Heart left ventricle (tissue), 16 donors: ENCODE results near the gene XAB2. TPM values are rescaled to one million over a fixed set of nuclear protein-coding genes. Genes with fewer than 3 reads are reported as not detected.

Experiments
- ATAC-seq, 4 donors: fragments of 200-7000 bp; cut with Tn5 transposase; one replicate each; pipeline ENCODE4 v1.9.1; 2020 to 2022; ENCODE audit warnings: moderate library complexity in 4 of 4, mild to moderate bottlenecking in 3 of 4, moderate number of reproducible peaks in 1 of 4
- DNase-seq, 5 donors: peaks; one replicate each; pipeline ENCODE4 v3.0.0-alpha.2; 2020
- H3K27ac ChIP-seq, 12 donors: fragments of 200-600 bp; sonication (generic) in 4 of 12; one replicate each; pipeline versions ENCODE4 v1.5.0 to v1.8.0; 2016 to 2022; ENCODE audit warnings: mild to moderate bottlenecking in 2 of 12
- H3K27me3 ChIP-seq, 9 donors: fragments of 200-600 bp; sonication (generic) in 2 of 9; one replicate each; pipeline versions ENCODE4 v1.5.1 to v1.8.0; 2016 to 2022; ENCODE audit warnings: mild to moderate bottlenecking in 3 of 9
- H3K36me3 ChIP-seq, 9 donors: fragments of 200-600 bp; sonication (generic) in 2 of 9; one replicate each; pipeline versions ENCODE4 v1.5.0 to v1.8.0; 2018 to 2022; ENCODE audit warnings: mild to moderate bottlenecking in 2 of 9
- H3K4me1 ChIP-seq, 12 donors: fragments of 200-600 bp; sonication (generic) in 4 of 12; one replicate each; pipeline versions ENCODE4 v1.5.0 to v1.8.0; 2016 to 2022; ENCODE audit warnings: mild to moderate bottlenecking in 3 of 12
- H3K4me3 ChIP-seq, 12 donors: fragments of 200-600 bp; sonication (generic) in 4 of 12; one replicate each; pipeline versions ENCODE4 v1.5.0 to v1.8.0; 2017 to 2022; ENCODE audit warnings: mild to moderate bottlenecking in 9 of 12, moderate library complexity in 4 of 12
- H3K9me3 ChIP-seq, 12 donors: fragments of 200-600 bp; sonication (generic) in 4 of 12; one replicate each; pipeline versions ENCODE4 v1.5.0 to v1.8.0; 2016 to 2022; ENCODE audit warnings: mild to moderate bottlenecking in 1 of 12
- CTCF ChIP-seq, 12 donors: fragments of 200-600 bp; sonication (generic) in 4 of 12; IDR thresholded peaks; one replicate each; pipeline versions ENCODE4 v1.5.0 to v1.8.0; 2018 to 2022; ENCODE audit warnings: antibody characterized with exemption in 12 of 12, mild to moderate bottlenecking in 5 of 12
- POLR2A ChIP-seq, 2 donors: fragments of 450-650 bp; IDR thresholded peaks; one replicate each; pipeline ENCODE4 v1.6.1; 2017; ENCODE audit warnings: antibody characterized with exemption in 2 of 2, mild to moderate bottlenecking in 2 of 2, moderate library complexity in 2 of 2
- WGBS, 4 donors: extraction: QIAGEN DNeasy Blood & Tissue Kit in 2 of 4; methylation state at CpG; one replicate each; pipeline versions ENCODE4 v1.1.5 to v1.1.7; 2013 to 2018; 5-methylcytosine and 5-hydroxymethylcytosine counted together
- intact Hi-C, 10 donors: fragments of 100-400 bp; cut with DNase I; formaldehyde crosslinking; loops; one replicate each; pipeline versions ENCODE4 v1.11.1 to v1.14.2; 2022
- microRNA-seq, 4 donors: library from miRNA; unstranded; fragments of <30 nt; microRNA quantifications; one replicate each; pipeline versions ENCODE4 to v1.2.0, GENCODE V29; 2017 to 2020
- polyA plus RNA-seq, 2 donors: library from polyadenylated mRNA; stranded (reverse); fragments of 200-250 nt; gene quantifications; one replicate each; pipeline ENCODE4 v1.2.3, GENCODE V29; 2013
- total RNA-seq, 9 donors: library from RNA; depleted of rRNA in 2 of 9; stranded (reverse); fragments of >200 nt in 2 of 9; fragmentation: NEBNext Ultra II Directional in 3 of 9; extraction: Animal tissue kit (Norgen Biotek cat#: 25700) in 3 of 9; gene quantifications; one replicate each; pipeline versions ENCODE4 v1.1.0 to v1.2.4, GENCODE V29; 2016 to 2023
- donor health status: ischemic (EF 13 %, LVEDD 7.1; RV severe dilation, severe dysfunction).
- donor health status: healthy with polysubstance abuse.
- donor health status: DM: no; HTN: yes; CAD: no.
- donor health status: DM: no; HTN: no; CAD: no.
- donor health status: ischemic (EF 25% LVEDD 6.9; RV normal size, moderate dysfunction).
- donor health status: ischemic (EF 25% LVEDD 5.7; RV mildly dilated, moderate dysfunction).
- donor health status: healthy.
- donor health status: DM: yes; HTN: yes; CAD: no.
- donor health status: ischemic (EF 35%, LVEDD 5.7; RV mildly dilated, moderate dysfunction).
- donor health status: nonischemic (EF 11% LVEDD 7.7; RV severe dilation, severe dysfunction).
- donor health status: DM: yes; HTN: yes; CAD: no.
- donor health status: PGD.
- donor health status: ischemic (EF 29% LVEDD 5.4; RV normal size, mild dysfunction).
- donor health status: nonischemic (EF 23%, LVEDD 6.1; RV moderate dilation, normal function).

XAB2 gene
- total and polyA plus RNA-seq, 11 donors: 16.3 to 36.2 (median 23.6) TPM

DNA sequence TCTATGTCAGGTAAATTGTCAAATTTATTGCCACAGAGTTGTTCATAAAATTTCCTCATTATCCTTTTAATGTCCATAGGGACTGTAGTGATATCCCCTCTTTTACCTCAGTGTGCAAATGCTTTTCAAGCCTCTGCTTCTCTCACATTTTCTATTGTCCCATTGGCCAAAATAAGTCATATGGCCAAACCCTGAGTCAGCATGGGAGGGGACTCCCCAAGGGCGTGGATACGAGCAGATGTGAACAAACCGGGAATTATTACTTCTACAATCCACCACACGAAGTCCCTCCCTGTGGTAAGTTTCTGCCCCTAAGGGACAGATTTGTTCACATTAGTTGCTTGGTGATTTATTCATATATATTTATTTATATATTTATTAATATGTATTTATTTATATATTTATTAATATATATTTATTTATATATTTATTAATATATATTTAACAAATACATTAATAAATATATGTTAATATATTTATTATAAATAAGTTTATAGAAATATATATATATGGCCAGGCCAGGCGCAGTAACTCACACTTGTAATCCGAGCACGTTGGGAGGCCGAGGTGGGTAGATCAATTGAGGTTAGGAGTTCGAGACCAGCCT lies 53.8 kb downstream of the XAB2 start:
- no peak for TF ChIP-seq CTCF (IDR thresholded peaks at IDR 0.05)
- TF ChIP-seq POLR2A (IDR thresholded peaks at IDR 0.05): no peak
- Histone ChIP-seq H3K27me3 (no peaks in the 10 kb centered on the region), H3K4me1 (no peaks in the 10 kb centered on the region), H3K9me3 (no peaks in the 10 kb centered on the region), H3K27ac (no peak overlapping the region), H3K36me3 (no peaks in the 10 kb centered on the region), H3K4me3 (no peak overlapping the region)
- no peak for DNase-seq
- WGBS, 4 donors: 77 to 82% (median 78%) methylated on average over 9 of the region's 9 CpGs
- intact Hi-C loops: no loop called here
- no peak for ATAC-seq

DNA sequence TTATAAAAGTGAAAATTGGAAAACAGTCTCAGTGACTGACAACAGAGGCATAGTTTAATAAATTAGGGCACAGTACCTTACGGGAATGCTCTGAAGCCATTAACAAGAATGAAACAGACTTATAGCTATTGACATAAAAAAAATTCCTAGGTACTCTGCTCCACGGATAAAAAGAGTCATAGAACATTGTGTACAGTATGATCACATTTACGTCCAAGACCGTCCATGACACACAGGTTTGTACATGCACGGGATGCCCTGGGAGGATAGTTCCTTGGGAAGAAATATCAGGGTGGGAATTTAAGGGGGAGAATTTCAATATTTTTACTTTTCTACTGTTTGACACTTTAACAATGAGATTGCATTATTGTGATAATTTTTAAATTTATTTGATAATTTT lies 58.6 kb downstream of the XAB2 start:
- Histone ChIP-seq H3K36me3 (no peaks in the 10 kb centered on the region), H3K9me3 (no peaks in the 10 kb centered on the region), H3K27ac (no peak overlapping the region), H3K4me3 (no peak overlapping the region), H3K4me1 (no peaks in the 10 kb centered on the region), H3K27me3 (no peaks in the 10 kb centered on the region)
- intact Hi-C loops: loop anchor here in 1 of 10 donors (5.0 kb wide), 1 partner anchor 107 kb away; the partner anchor contains the start of gene MCEMP1
- TF ChIP-seq CTCF (IDR thresholded peaks at IDR 0.05) (no peak), POLR2A (IDR thresholded peaks at IDR 0.05) (no peak)
- 77 to 84% (median 81%) methylated on average over 5 of the region's 5 CpGs for WGBS, 4 donors
- ATAC-seq (no peak), DNase-seq (no peak)

Small RNAs within 50 kb of the gene (microRNA-seq; reads per million reads assigned to microRNA genes)
- gene MIR6792: 0 to 0.77 (median 0) reads per million in 4 donors

Other genes with a start within 250 kb of the XAB2 start
- 1 to 10 TPM in 8 of 9 donors, under 1 TPM in 1; 0.93 to 2.9 (median 1.5) TPM for gene PEX11G, start 140.5 kb downstream of the XAB2 start, total RNA-seq
- gene PEX11G, start 140.5 kb downstream of the XAB2 start, polyA plus RNA-seq: 1 to 10 TPM in 1 of 2 donors, under 1 TPM in 1; 0.55 to 3.4 TPM
- 100 to 1,000 TPM in 1 of 9 donors, 10 to 100 TPM in 8; 62.8 to 128 (median 74.4) TPM for gene ZNF358, start 113.4 kb downstream of the XAB2 start, total RNA-seq
- 100 to 1,000 TPM in 1 of 2 donors, 10 to 100 TPM in 1; 49.3 to 159 TPM for gene ZNF358, start 113.4 kb downstream of the XAB2 start, polyA plus RNA-seq
- 10 to 100 TPM; 12.1 to 49.7 (median 14.9) TPM for gene MCOLN1, start 106.9 kb downstream of the XAB2 start, total RNA-seq
- 10 to 100 TPM; 24.6 to 25.2 TPM for gene MCOLN1, start 106.9 kb downstream of the XAB2 start, polyA plus RNA-seq
- gene PNPLA6, start 93.8 kb downstream of the XAB2 start, total RNA-seq: 100 to 1,000 TPM in 1 of 9 donors, 10 to 100 TPM in 8; 41.4 to 105 (median 49.9) TPM
- gene PNPLA6, start 93.8 kb downstream of the XAB2 start, polyA plus RNA-seq: 10 to 100 TPM; 35.6 to 51.1 TPM
- gene CAMSAP3, start 33.7 kb downstream of the XAB2 start, total RNA-seq: 1 to 10 TPM in 3 of 9 donors, under 1 TPM in 6; 0.25 to 3.7 (median 0.83) TPM
- under 1 TPM; 0.04 to 0.34 TPM for gene CAMSAP3, start 33.7 kb downstream of the XAB2 start, polyA plus RNA-seq
- gene PET100, start 248 bp upstream of the XAB2 start, total RNA-seq: 100 to 1,000 TPM in 7 of 9 donors, 10 to 100 TPM in 2; 22.3 to 185 (median 136) TPM
- gene PET100, start 248 bp upstream of the XAB2 start, polyA plus RNA-seq: 100 to 1,000 TPM in 1 of 2 donors, 10 to 100 TPM in 1; 55.4 to 405 TPM
- 1 to 10 TPM in 7 of 9 donors, under 1 TPM in 2; 0.54 to 3.0 (median 1.3) TPM for gene PCP2, start 4.2 kb upstream of the XAB2 start, total RNA-seq
- gene PCP2, start 4.2 kb upstream of the XAB2 start, polyA plus RNA-seq: under 1 TPM; 0.62 to 0.65 TPM
- 10 to 100 TPM in 2 of 9 donors, 1 to 10 TPM in 7; 1.2 to 46.7 (median 4.7) TPM for gene STXBP2, start 7.6 kb upstream of the XAB2 start, total RNA-seq
- gene STXBP2, start 7.6 kb upstream of the XAB2 start, polyA plus RNA-seq: 1 to 10 TPM; 4.2 to 6.7 TPM
- 1 to 10 TPM in 1 of 9 donors, not detected in 8; 2.6 TPM for gene RETN, start 39.5 kb upstream of the XAB2 start, total RNA-seq
- 1 to 10 TPM; 4.8 to 9.2 TPM for gene RETN, start 39.5 kb upstream of the XAB2 start, polyA plus RNA-seq
- 1 to 10 TPM in 1 of 9 donors, under 1 TPM in 5, not detected in 3; 0.16 to 1.4 (median 0.54) TPM for gene MCEMP1, start 47.5 kb upstream of the XAB2 start, total RNA-seq
- gene MCEMP1, start 47.5 kb upstream of the XAB2 start, polyA plus RNA-seq: 1 to 10 TPM in 1 of 2 donors, under 1 TPM in 1; 0.34 to 1.1 TPM
- 100 to 1,000 TPM in 4 of 9 donors, 10 to 100 TPM in 5; 65.9 to 124 (median 96.9) TPM for gene TRAPPC5, start 51.3 kb upstream of the XAB2 start, total RNA-seq
- gene TRAPPC5, start 51.3 kb upstream of the XAB2 start, polyA plus RNA-seq: 100 to 1,000 TPM in 1 of 2 donors, 10 to 100 TPM in 1; 60.1 to 170 TPM
- 1 to 10 TPM in 1 of 9 donors, under 1 TPM in 2, not detected in 6; 0.23 to 1.5 (median 0.54) TPM for gene FCER2, start 72.6 kb upstream of the XAB2 start, total RNA-seq
- gene FCER2, start 72.6 kb upstream of the XAB2 start, polyA plus RNA-seq: under 1 TPM; 0.06 to 0.15 TPM
- 1 to 10 TPM in 4 of 9 donors, under 1 TPM in 4, not detected in 1; 0.29 to 6.4 (median 1.1) TPM for gene CLEC4G, start 102.6 kb upstream of the XAB2 start, total RNA-seq
- under 1 TPM; 0.22 to 0.38 TPM for gene CLEC4G, start 102.6 kb upstream of the XAB2 start, polyA plus RNA-seq
- 10 to 100 TPM in 2 of 9 donors, 1 to 10 TPM in 7; 1.3 to 56.2 (median 5.4) TPM for gene CD209, start 118.0 kb upstream of the XAB2 start, total RNA-seq
- gene CD209, start 118.0 kb upstream of the XAB2 start, polyA plus RNA-seq: under 1 TPM; 0.53 to 0.75 TPM
- not detected for gene CLEC4M, start 133.7 kb upstream of the XAB2 start, total RNA-seq
- not detected for gene CLEC4M, start 133.7 kb upstream of the XAB2 start, polyA plus RNA-seq
- 10 to 100 TPM; 18.2 to 41.9 (median 22.1) TPM for gene EVI5L, start 200.7 kb upstream of the XAB2 start, total RNA-seq
- 10 to 100 TPM; 20.5 to 34.7 TPM for gene EVI5L, start 200.7 kb upstream of the XAB2 start, polyA plus RNA-seq
- gene PRR36, start 244.8 kb upstream of the XAB2 start, total RNA-seq: under 1 TPM in 5 of 9 donors, not detected in 4; 0.07 to 0.27 (median 0.11) TPM
- gene PRR36, start 244.8 kb upstream of the XAB2 start, polyA plus RNA-seq: under 1 TPM; 0.01 to 0.04 TPM